ENCODE data around the gene NRG2. TPM values are rescaled to one million over a fixed set of nuclear protein-coding genes. Genes with fewer than 3 reads are reported as not detected.

Gene NRG2
- total RNA-seq, 4 donors from 2014 or later: 0.66 to 4.9 (median 2.5) TPM

GRCh38 chr5:139823757-139824355 is 219.2 kb downstream of the NRG2 start:
- no peaks in the 10 kb centered on the region for H3K36me3 ChIP-seq
- H3K9me3 ChIP-seq: no peaks in the 10 kb centered on the region
- H3K27ac ChIP-seq: no peak overlapping the region
- H3K4me1 ChIP-seq: no peaks in the 10 kb centered on the region
- intact Hi-C loops (cut with DNase I): no loop called here
- no peaks in the 10 kb centered on the region for H3K27me3 ChIP-seq
- 81 to 90% methylated on average over 6 to 7 of the region's 7 CpGs for WGBS, 2 donors
- H3K4me3 ChIP-seq: no peak overlapping the region
- no peak for TF ChIP-seq CTCF (IDR thresholded peaks at IDR 0.05)
- no peak for TF ChIP-seq POLR2A (IDR thresholded peaks at IDR 0.05)
- DNase-seq: no peak

- Histone ChIP-seq H3K4me1 (no peaks in the 10 kb centered on the region), H3K36me3 (no peaks in the 10 kb centered on the region), H3K27me3 (no peaks in the 10 kb centered on the region), H3K27ac (no peak overlapping the region), H3K9me3 (no peaks in the 10 kb centered on the region), H3K4me3 (no peak overlapping the region)
- 78 to 80% methylated on average over 14 to 15 of the region's 25 CpGs for WGBS, 2 donors
- TF ChIP-seq POLR2A (IDR thresholded peaks at IDR 0.05) (no peak), CTCF (IDR thresholded peaks at IDR 0.05) (no peak)
- no peak for DNase-seq
- intact Hi-C loops (cut with DNase I): no loop called here
Observed at GRCh38 chr5:139822553-139823425, 220.3 kb downstream of the NRG2 start.

GRCh38 chr5:139821806-139822552 is 221.1 kb downstream of the NRG2 start:
- TF ChIP-seq CTCF (IDR thresholded peaks at IDR 0.05): no peak
- TF ChIP-seq POLR2A (IDR thresholded peaks at IDR 0.05): no peak
- intact Hi-C loops (cut with DNase I): no loop called here
- no peaks in the 10 kb centered on the region for H3K27me3 ChIP-seq
- DNase-seq: no peak
- no peak overlapping the region for H3K4me3 ChIP-seq
- no peaks in the 10 kb centered on the region for H3K4me1 ChIP-seq
- 91 to 93% methylated on average over 9 of the region's 11 CpGs for WGBS, 2 donors
- H3K27ac ChIP-seq: no peak overlapping the region
- no peaks in the 10 kb centered on the region for H3K36me3 ChIP-seq
- no peaks in the 10 kb centered on the region for H3K9me3 ChIP-seq

- WGBS, 2 donors: 75 to 82% methylated on average over 4 of the region's 4 CpGs
- Histone ChIP-seq H3K4me3 (no peak overlapping the region), H3K36me3 (no peaks in the 10 kb centered on the region), H3K27ac (no peak overlapping the region), H3K9me3 (no peaks in the 10 kb centered on the region), H3K4me1 (no peaks in the 10 kb centered on the region), H3K27me3 (no peaks in the 10 kb centered on the region)
- TF ChIP-seq CTCF (IDR thresholded peaks at IDR 0.05) (no peak), POLR2A (IDR thresholded peaks at IDR 0.05) (no peak)
- no peak for DNase-seq
- intact Hi-C loops (cut with DNase I): no loop called here
Observed at GRCh38 chr5:139820606-139821005, 222.5 kb downstream of the NRG2 start.

GRCh38 chr5:139820130-139820529 is 223.0 kb downstream of the NRG2 start:
- WGBS, 2 donors: 46 to 57% methylated on average over 7 of the region's 7 CpGs

More at GRCh38 chr5:139820130-139820529, 223.0 kb downstream of the NRG2 start:
- TF ChIP-seq CTCF (IDR thresholded peaks at IDR 0.05): no peak
- TF ChIP-seq POLR2A (IDR thresholded peaks at IDR 0.05): no peak
- DNase-seq: no peak
- Histone ChIP-seq H3K9me3 (no peaks in the 10 kb centered on the region), H3K4me1 (no peaks in the 10 kb centered on the region), H3K4me3 (no peak overlapping the region), H3K27ac (no peak overlapping the region), H3K27me3 (no peaks in the 10 kb centered on the region), H3K36me3 (no peaks in the 10 kb centered on the region)
- intact Hi-C loops (cut with DNase I): no loop called here

All from esophagus squamous epithelium (tissue), 5 donors.